SK-N-SH (cell line): ENCODE measurements around the gene MIS12. TPM values are rescaled to one million over a fixed set of nuclear protein-coding genes. Genes with fewer than 3 reads are reported as not detected.

Experiments
- CTCF ChIA-PET: fragments of 300-600, 350-600 bp; formaldehyde crosslinking; extraction: SDS; loops from one replicate; lab custom pipeline; 2021; lab: Yijun Ruan, JAX
- POLR2A ChIA-PET: fragments of 350-600 bp; sonication (Branson Sonifier 250); formaldehyde crosslinking; extraction: SDS; loops from one replicate; lab custom pipeline; 2020; ENCODE audit warnings: antibody characterized with exemption, inconsistent platforms; lab: Yijun Ruan, JAX
- DNase-seq: peaks from one replicate; pipeline ENCODE4 v3.0.0; 2012
- H2AFZ ChIP-seq: fragments of 200-600 bp; sonication (generic); 2 replicates; pipeline ENCODE4 v1.8.1; 2016; ENCODE audit warnings: antibody characterized with exemption, mild to moderate bottlenecking, low read depth
- H3F3A ChIP-seq: fragments of 200-600 bp; sonication (generic); replicated peaks from 2 replicates; pipeline ENCODE3; 2016; ENCODE audit warnings: antibody characterized with exemption, mild to moderate bottlenecking; ENCODE audit not compliant: insufficient read depth
- H3K27ac ChIP-seq, 2 experiments: fragments of 200-500 bp in 1 of 2; fragments of 200-600 bp in 1 of 2; sonication (Bioruptor generic) in 1 of 2; sonication (generic), shearing (Covaris generic) in 1 of 2; 2 replicates each; pipeline versions ENCODE4 v1.5.1 to v1.6.1; 2014 to 2016; ENCODE audit warnings: low read depth in 2 of 2, inconsistent platforms in 1 of 2, low read length in 1 of 2, mild to moderate bottlenecking in 1 of 2, mixed read lengths in 1 of 2
- H3K27me3 ChIP-seq: fragments of 200-600 bp; sonication (generic), shearing (Covaris generic); 2 replicates; pipeline ENCODE4 v1.6.1; 2016; ENCODE audit warnings: mixed run types; ENCODE audit not compliant: insufficient read depth
- H3K36me3 ChIP-seq, 2 experiments: fragments of 200-500 bp in 1 of 2; fragments of 200-600 bp in 1 of 2; sonication (Bioruptor generic) in 1 of 2; sonication (generic) in 1 of 2; replicated peaks in 1 of 2; 2 replicates each; pipeline versions ENCODE3 to v1.5.1; 2014 to 2016; ENCODE audit warnings: low read length in 1 of 2, mild to moderate bottlenecking in 1 of 2; ENCODE audit not compliant: insufficient read depth in 2 of 2, control insufficient read depth in 1 of 2
- H3K4me1 ChIP-seq, 2 experiments: fragments of 200-500 bp in 1 of 2; fragments of 200-600 bp in 1 of 2; sonication (Bioruptor generic) in 1 of 2; sonication (generic), shearing (Covaris generic) in 1 of 2; 2 replicates each; pipeline versions ENCODE4 v1.5.1 to v1.6.1; 2014 to 2016; ENCODE audit warnings: low read depth in 1 of 2, low read length in 1 of 2, mixed run types in 1 of 2; ENCODE audit not compliant: insufficient read depth in 2 of 2, control insufficient read depth in 1 of 2
- H3K4me2 ChIP-seq: fragments of 200-600 bp; sonication (generic), shearing (Covaris generic); 2 replicates; pipeline ENCODE4 v1.6.1; 2017; ENCODE audit warnings: mixed run types
- H3K4me3 ChIP-seq, 2 experiments: fragments of 200-500 bp in 1 of 2; fragments of 200-600 bp in 1 of 2; sonication (Bioruptor generic) in 1 of 2; sonication (generic), shearing (Covaris generic) in 1 of 2; 2 replicates each; pipeline versions ENCODE4 v1.5.1 to v1.8.1; 2014 to 2016; ENCODE audit warnings: low read depth in 2 of 2, inconsistent platforms in 1 of 2, low read length in 1 of 2, mild to moderate bottlenecking in 1 of 2, mixed read lengths in 1 of 2, moderate library complexity in 1 of 2
- H3K79me2 ChIP-seq: fragments of 200-600 bp; sonication (generic); 2 replicates; pipeline ENCODE4 v1.8.1; 2017; ENCODE audit warnings: mild to moderate bottlenecking; ENCODE audit not compliant: insufficient read depth
- H3K9ac ChIP-seq: fragments of 200-600 bp; sonication (generic); 2 replicates; pipeline ENCODE4 v1.6.1; 2017; ENCODE audit warnings: mixed run types
- H3K9me2 ChIP-seq: fragments of 200-600 bp; sonication (generic); 2 replicates; pipeline ENCODE4 v1.6.1; 2017; ENCODE audit warnings: mixed run types
- H3K9me3 ChIP-seq: fragments of 200-600 bp; sonication (generic); 2 replicates; pipeline ENCODE4 v1.6.1; 2017; ENCODE audit warnings: mixed run types, mild to moderate bottlenecking, moderate library complexity
- H4K20me1 ChIP-seq: fragments of 200-600 bp; sonication (generic); 2 replicates; pipeline ENCODE4 v1.6.1; 2017; ENCODE audit warnings: mild to moderate bottlenecking, mixed run types; ENCODE audit not compliant: insufficient read depth
- CHD2 ChIP-seq: fragments of 150-350 bp; IDR thresholded peaks from 2 replicates; pipeline ENCODE4 v1.6.1; 2018; ENCODE audit warnings: low read length; ENCODE audit not compliant: partially characterized antibody
- ELF1 ChIP-seq: IDR thresholded peaks from 2 replicates; pipeline ENCODE4 v1.4.0; 2012
- EP300 ChIP-seq, 2 experiments: IDR thresholded peaks; 2 replicates each; pipeline versions ENCODE4 v1.4.0 to v1.6.1; 2012; ENCODE audit warnings: borderline replicate concordance in 1 of 2, low read depth in 1 of 2, low read length in 1 of 2
- EZH2phosphoT487 ChIP-seq: fragments of 200-600 bp; sonication (generic); IDR thresholded peaks from 2 replicates; pipeline ENCODE4 v1.6.1; 2017; ENCODE audit warnings: low read depth, mixed run types, mild to moderate bottlenecking, antibody characterized with exemption, moderate library complexity, borderline replicate concordance
- FOSL2 ChIP-seq: IDR thresholded peaks from 2 replicates; pipeline ENCODE4 v1.4.0; 2012; ENCODE audit warnings: low read depth, mild to moderate bottlenecking, moderate library complexity, borderline replicate concordance
- FOXM1 ChIP-seq: IDR thresholded peaks from 2 replicates; pipeline ENCODE4 v1.4.0; 2012; ENCODE audit warnings: low read depth, mild to moderate bottlenecking
- GABPA ChIP-seq: IDR thresholded peaks from 2 replicates; pipeline ENCODE4 v1.4.0; 2012; ENCODE audit warnings: low read depth, mild to moderate bottlenecking
- GATA2 ChIP-seq: sonication (generic); formaldehyde crosslinking; IDR thresholded peaks from 2 replicates; pipeline ENCODE4 v1.5.0; 2020; ENCODE audit warnings: mild to moderate bottlenecking, missing genetic modification reagents
- JUND ChIP-seq: IDR thresholded peaks from 2 replicates; pipeline ENCODE4 v1.4.0; 2012
- MEF2A ChIP-seq: IDR thresholded peaks from 2 replicates; pipeline ENCODE4 v1.4.0; 2012; ENCODE audit warnings: low read depth, borderline replicate concordance
- NFIC ChIP-seq: IDR thresholded peaks from 2 replicates; pipeline ENCODE4 v1.4.0; 2012; ENCODE audit warnings: borderline replicate concordance
- NRF1 ChIP-seq: IDR thresholded peaks from 2 replicates; pipeline ENCODE4 v1.6.1; 2012; ENCODE audit warnings: low read depth, mild to moderate bottlenecking, low read length
- PBX3 ChIP-seq: IDR thresholded peaks from 2 replicates; pipeline ENCODE4; 2012
- RAD21 ChIP-seq: IDR thresholded peaks from 2 replicates; pipeline ENCODE4 v1.6.1; 2012; ENCODE audit warnings: mild to moderate bottlenecking, low read length
- RCOR1 ChIP-seq: fragments of 150-350 bp; IDR thresholded peaks from 2 replicates; pipeline ENCODE4 v1.6.1; 2017; ENCODE audit warnings: antibody characterized with exemption, low read length
- RFX5 ChIP-seq: IDR thresholded peaks from 2 replicates; pipeline ENCODE4 v1.6.1; 2012; ENCODE audit warnings: mild to moderate bottlenecking, improper control_type of control experiment, low read length
- RXRA ChIP-seq: IDR thresholded peaks from 2 replicates; pipeline ENCODE4 v1.4.0; 2012; ENCODE audit warnings: low read depth, mild to moderate bottlenecking, borderline replicate concordance
- SIN3A ChIP-seq: IDR thresholded peaks from 2 replicates; pipeline ENCODE4 v1.6.1; 2012; ENCODE audit warnings: low read depth, mild to moderate bottlenecking, low read length, moderate library complexity, borderline replicate concordance
- SMC3 ChIP-seq: IDR thresholded peaks from 2 replicates; pipeline ENCODE4 v1.6.1; 2012; ENCODE audit warnings: low read depth, low read length, improper control_type of control experiment
- TAF1 ChIP-seq: IDR thresholded peaks from 2 replicates; pipeline ENCODE4 v1.6.1; 2012; ENCODE audit warnings: low read depth, mild to moderate bottlenecking, low read length, moderate library complexity, borderline replicate concordance
- TCF12 ChIP-seq: IDR thresholded peaks from 2 replicates; pipeline ENCODE4 v1.4.0; 2012
- TEAD4 ChIP-seq: IDR thresholded peaks from 2 replicates; pipeline ENCODE4 v1.4.0; 2012; ENCODE audit warnings: mild to moderate bottlenecking, borderline replicate concordance; ENCODE audit not compliant: insufficient read depth
- USF1 ChIP-seq: IDR thresholded peaks from 2 replicates; pipeline ENCODE4 v1.4.0; 2012; ENCODE audit warnings: low read depth, borderline replicate concordance
- YY1 ChIP-seq: IDR thresholded peaks from 2 replicates; pipeline ENCODE4 v1.4.0; 2012; ENCODE audit warnings: low read depth, mild to moderate bottlenecking
- ZBTB33 ChIP-seq: IDR thresholded peaks from 2 replicates; pipeline ENCODE4 v1.4.0; 2012; ENCODE audit warnings: low read depth, borderline replicate concordance
- WGBS: methylation state at CpG from one replicate; pipeline ENCODE4 v1.1.6; 2017; ENCODE audit warnings: low lambda C conversion rate; 5-methylcytosine and 5-hydroxymethylcytosine counted together
- polyA plus RNA-seq, 3 experiments: library from polyadenylated mRNA; depleted of rRNA; stranded (reverse); fragments of >200 nt; gene quantifications; 2 replicates each; pipeline ENCODE4 v1.2.3, GENCODE V29; 2012
- TF ChIP-seq, protein P1 (sequence below): IDR thresholded peaks from 2 replicates; pipeline ENCODE4 v1.4.0; 2012; ENCODE audit warnings: low read depth
- TF ChIP-seq, protein P2 (sequence below): IDR thresholded peaks from 2 replicates; pipeline ENCODE4 v1.6.1; 2012; ENCODE audit warnings: mild to moderate bottlenecking, low read depth, low read length, moderate library complexity

MIS12 gene
- polyA plus RNA-seq, 1 of the 3 experiments (the other 2 are of a cell fraction): 9.3 TPM

DNA sequence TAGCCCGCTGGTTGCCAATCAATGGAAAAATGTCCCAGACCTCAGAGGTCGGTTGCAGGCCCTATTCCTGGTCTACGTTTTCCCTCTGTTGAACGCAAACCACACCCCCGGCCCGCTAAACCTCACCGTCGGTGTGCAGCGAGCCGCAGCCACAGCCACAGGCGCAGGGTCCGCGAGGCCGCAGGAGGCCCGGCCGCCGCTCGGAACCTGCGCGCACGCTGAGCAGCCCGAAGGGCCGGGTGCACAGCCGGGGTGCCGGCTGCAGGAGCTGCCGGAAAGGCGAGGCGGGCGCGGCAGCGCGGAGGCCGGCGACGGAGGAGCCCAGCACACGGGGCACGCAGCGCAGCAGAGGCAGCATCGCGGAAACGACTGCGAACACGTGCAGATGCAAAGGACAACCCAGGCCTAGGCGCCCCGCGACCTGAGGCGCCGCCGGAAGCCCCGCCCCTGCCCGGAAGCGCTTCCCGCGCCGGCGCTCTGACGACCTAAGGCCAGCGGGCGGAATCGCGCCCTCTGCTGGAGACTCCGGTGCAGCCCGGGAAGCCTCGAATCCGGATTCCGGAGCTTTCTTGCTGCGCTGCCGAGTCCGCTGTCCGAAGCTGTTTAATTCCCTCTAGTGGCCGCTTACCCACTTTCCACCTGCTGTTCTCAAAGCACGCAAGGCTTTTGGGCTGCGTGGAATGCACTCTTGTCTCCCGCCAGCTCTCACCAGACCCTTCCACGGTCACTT is 47.5 kb upstream of the MIS12 start, which contains the start of gene C1QBP:
C1QBP (minus strand) TSS at position 440 of the 730 bp plus-strand sequence; CDS start at position 358, 82 bp downstream.
- POLR2A ChIA-PET: interaction anchor here (1.0 to 1.3 kb wide), 4 partner anchors 9 to 30 kb away, joined by 3 to 7 read pairs (median 4); partner anchors contain the start of genes DHX33, NUP88 and RPAIN
- Histone ChIP-seq H3K9me2 (no peaks in the 10 kb centered on the region), H3K27me3 (no peaks in the 10 kb centered on the region), H2AFZ (peak within 1 kb of the TSS; percentile 79), H3K4me2 (peak within 1 kb of the TSS; percentile 90), H3K9me3 (no peaks in the 10 kb centered on the region), H3K9ac (peak within 1 kb of the TSS; percentile 79), H4K20me1 (no peaks in the 10 kb centered on the region), H3K36me3 (peaks cover 37 to 46% of the 10 kb centered on the region in 2 experiments), H3K4me3 (peak within 1 kb of the TSS; percentile 85 to 94), H3K27ac (peak within 1 kb of the TSS; percentile 54 to 86), H3K4me1 (peaks cover 0 to 21% of the 10 kb centered on the region in 2 experiments; a peak in 3 of 4 replicates), H3K79me2 (peaks cover 44% of the 10 kb centered on the region), H3F3A (peaks cover 19% of the 10 kb centered on the region)
- WGBS: 3% methylated on average over 7 of the region's 75 CpGs
- CTCF ChIA-PET: interaction anchor here (0.6 to 5.5 kb wide), 41 partner anchors 10 to 314 kb away, joined by 3 to 84 read pairs (median 5); partner anchors contain the start of genes DHX33, MIS12, NUP88 and RPAIN
- peak; percentile 94 for DNase-seq
- no peak for TF ChIP-seq TEAD4
- TF ChIP-seq TCF12: no peak
- TF ChIP-seq, protein P1, sequence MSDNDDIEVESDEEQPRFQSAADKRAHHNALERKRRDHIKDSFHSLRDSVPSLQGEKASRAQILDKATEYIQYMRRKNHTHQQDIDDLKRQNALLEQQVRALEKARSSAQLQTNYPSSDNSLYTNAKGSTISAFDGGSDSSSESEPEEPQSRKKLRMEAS: peak; percentile 95
- peak; percentile 63 for TF ChIP-seq RAD21
- TF ChIP-seq ZBTB33: no peak
- TF ChIP-seq EP300 (IDR thresholded peaks at IDR 0.05; ENCODE audit: borderline replicate concordance in 1 of 2, low read depth in 1 of 2, low read length in 1 of 2): 0 out of 4 replicates have a peak, but pooled peaks have one; percentile 9 to 22
- peak; percentile 59 for TF ChIP-seq ELF1
- TF ChIP-seq GATA2 (CRISPR knock-in tag): no peak
- TF ChIP-seq JUND: no peak
- TF ChIP-seq YY1: no peak
- TF ChIP-seq NFIC: no peak
- TF ChIP-seq USF1: no peak; the same call in 1 of the 2 replicates
- TF ChIP-seq EZH2phosphoT487: no peak
- 0 out of 2 replicates have a peak, but pooled peaks have one; percentile 29 for TF ChIP-seq RCOR1
- no peak for TF ChIP-seq MEF2A
- peak; percentile 58; the same call in 1 of the 2 replicates for TF ChIP-seq SIN3A
- TF ChIP-seq SMC3: peak; percentile 58
- peak; percentile 77 for TF ChIP-seq NRF1
- TF ChIP-seq FOXM1: no peak
- TF ChIP-seq RXRA: no peak
- TF ChIP-seq, protein P2, sequence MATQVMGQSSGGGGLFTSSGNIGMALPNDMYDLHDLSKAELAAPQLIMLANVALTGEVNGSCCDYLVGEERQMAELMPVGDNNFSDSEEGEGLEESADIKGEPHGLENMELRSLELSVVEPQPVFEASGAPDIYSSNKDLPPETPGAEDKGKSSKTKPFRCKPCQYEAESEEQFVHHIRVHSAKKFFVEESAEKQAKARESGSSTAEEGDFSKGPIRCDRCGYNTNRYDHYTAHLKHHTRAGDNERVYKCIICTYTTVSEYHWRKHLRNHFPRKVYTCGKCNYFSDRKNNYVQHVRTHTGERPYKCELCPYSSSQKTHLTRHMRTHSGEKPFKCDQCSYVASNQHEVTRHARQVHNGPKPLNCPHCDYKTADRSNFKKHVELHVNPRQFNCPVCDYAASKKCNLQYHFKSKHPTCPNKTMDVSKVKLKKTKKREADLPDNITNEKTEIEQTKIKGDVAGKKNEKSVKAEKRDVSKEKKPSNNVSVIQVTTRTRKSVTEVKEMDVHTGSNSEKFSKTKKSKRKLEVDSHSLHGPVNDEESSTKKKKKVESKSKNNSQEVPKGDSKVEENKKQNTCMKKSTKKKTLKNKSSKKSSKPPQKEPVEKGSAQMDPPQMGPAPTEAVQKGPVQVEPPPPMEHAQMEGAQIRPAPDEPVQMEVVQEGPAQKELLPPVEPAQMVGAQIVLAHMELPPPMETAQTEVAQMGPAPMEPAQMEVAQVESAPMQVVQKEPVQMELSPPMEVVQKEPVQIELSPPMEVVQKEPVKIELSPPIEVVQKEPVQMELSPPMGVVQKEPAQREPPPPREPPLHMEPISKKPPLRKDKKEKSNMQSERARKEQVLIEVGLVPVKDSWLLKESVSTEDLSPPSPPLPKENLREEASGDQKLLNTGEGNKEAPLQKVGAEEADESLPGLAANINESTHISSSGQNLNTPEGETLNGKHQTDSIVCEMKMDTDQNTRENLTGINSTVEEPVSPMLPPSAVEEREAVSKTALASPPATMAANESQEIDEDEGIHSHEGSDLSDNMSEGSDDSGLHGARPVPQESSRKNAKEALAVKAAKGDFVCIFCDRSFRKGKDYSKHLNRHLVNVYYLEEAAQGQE: no peak
- peak; percentile 88 for TF ChIP-seq GABPA
- TF ChIP-seq TAF1: peak; percentile 76; the same call in 1 of the 2 replicates
- TF ChIP-seq CHD2: no peak
- no peak for TF ChIP-seq RFX5
- no peak for TF ChIP-seq FOSL2
- TF ChIP-seq PBX3: peak; percentile 14; the same call in 1 of the 2 replicates
